Left ventricle myocardium superior (tissue), 1 donor: ENCODE data around the gene KCNJ14. TPM values are rescaled to one million over a fixed set of nuclear protein-coding genes. Genes with fewer than 3 reads are reported as not detected.

ENCODE experiments used
- ATAC-seq: fragments of 200-7000 bp; cut with Tn5 transposase; one replicate; pipeline ENCODE4 v1.9.1; 2020; ENCODE audit warnings: mild to moderate bottlenecking, moderate library complexity
- DNase-seq: peaks from one replicate; pipeline ENCODE4 v3.0.0-alpha.2; 2020
- intact Hi-C: fragments of 100-400 bp; cut with micrococcal nuclease; formaldehyde crosslinking; loops from one replicate; pipeline ENCODE4 v1.11.0; 2022
- total RNA-seq: library from RNA; stranded (reverse); fragmentation: NEBNext Ultra II Directional; extraction: Animal tissue kit (Norgen Biotek cat#: 25700); gene quantifications from one replicate; pipeline ENCODE4 v1.2.1, GENCODE V29; 2021
- donor health status: DM: no; HTN: yes; CAD: no; lungs with severe emphysema.

The KCNJ14 gene
- total RNA-seq, 1 donor from 2014 or later: 0.35 TPM

DNA sequence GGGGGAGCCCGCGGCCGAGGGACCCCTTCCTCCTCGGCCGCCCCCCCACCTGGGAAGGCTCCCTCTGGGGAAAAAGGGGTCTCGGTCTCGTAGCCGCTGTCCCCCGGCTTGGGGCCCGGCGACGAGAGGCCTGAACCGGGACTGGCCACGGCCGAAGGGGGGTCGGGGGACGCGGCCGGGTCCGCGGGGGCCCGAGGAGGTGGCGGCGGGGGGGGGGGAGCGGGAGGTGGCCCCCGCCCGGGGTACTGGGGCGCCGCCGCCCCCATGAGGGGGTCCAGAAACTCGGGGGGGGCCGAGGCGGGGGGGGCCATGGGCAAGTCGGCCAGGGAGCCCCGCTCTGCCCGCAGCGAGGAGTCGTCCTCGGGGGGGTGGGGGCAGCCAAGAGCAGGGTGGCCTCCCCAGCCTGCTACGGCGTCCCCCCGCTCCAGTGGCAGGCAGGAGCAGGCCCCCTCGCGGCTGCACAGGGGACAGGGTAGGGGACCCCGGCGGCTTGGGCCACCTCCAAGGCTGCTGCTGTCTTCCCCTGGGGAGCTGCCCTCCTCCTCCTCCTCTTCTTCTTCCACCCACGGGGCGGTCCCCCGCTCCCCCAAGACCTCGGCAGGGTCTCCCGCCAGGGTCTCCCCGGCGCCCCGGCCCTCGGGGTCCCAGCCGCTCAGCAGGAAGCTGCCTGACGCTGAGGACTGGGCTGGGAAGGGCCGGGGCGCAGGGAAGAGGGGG, 43.4 kb downstream of the KCNJ14 start:
- no peak for ATAC-seq
- intact Hi-C loops: no loop called here

DNA sequence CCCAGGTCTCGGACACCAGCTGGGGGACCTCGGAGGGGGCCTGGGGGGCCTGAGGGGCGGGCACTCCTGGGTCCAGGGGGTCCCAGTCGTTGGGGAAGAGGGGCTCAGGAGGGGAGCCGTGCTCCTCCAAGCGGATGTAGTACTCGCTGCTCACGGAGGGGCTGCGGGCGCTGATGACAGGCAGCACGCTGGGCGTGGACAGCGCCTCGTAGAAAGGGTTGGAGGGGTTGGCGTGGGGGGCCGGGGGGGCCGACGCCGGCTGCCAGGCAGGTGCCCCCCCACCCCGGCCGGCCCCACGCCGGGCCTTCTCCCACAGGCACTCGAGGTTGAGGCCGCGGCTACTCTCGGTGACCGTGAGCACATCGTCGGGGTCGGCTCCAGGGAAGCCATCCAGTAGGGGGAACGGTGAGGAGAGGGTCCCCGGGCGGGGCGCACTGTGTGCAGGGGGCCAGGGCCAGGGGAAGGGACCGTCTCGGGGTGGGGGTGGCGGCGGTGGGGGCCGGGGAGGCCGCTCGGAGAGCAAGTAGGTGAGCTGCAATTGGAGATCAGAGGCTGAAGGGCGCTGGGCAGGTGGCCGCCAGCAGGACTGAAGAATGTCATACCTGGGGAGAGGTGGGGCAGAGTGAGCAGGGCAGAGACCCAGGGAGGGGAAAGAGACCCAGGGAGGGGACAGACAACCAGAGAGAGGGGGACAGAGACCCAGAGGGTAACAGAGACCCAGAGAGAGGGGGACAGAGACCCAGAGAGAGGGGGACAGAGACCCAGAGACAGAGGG, 44.1 kb downstream of the KCNJ14 start:
- intact Hi-C loops: loop anchor here (10.0 kb wide), 1 partner anchor 85 kb away; no protein-coding TSS in a partner anchor
- DNase-seq: no peak
- ATAC-seq: no peak

More for the DNA sequence above, 43.4 kb downstream of the KCNJ14 start:
- no peak for DNase-seq

DNA sequence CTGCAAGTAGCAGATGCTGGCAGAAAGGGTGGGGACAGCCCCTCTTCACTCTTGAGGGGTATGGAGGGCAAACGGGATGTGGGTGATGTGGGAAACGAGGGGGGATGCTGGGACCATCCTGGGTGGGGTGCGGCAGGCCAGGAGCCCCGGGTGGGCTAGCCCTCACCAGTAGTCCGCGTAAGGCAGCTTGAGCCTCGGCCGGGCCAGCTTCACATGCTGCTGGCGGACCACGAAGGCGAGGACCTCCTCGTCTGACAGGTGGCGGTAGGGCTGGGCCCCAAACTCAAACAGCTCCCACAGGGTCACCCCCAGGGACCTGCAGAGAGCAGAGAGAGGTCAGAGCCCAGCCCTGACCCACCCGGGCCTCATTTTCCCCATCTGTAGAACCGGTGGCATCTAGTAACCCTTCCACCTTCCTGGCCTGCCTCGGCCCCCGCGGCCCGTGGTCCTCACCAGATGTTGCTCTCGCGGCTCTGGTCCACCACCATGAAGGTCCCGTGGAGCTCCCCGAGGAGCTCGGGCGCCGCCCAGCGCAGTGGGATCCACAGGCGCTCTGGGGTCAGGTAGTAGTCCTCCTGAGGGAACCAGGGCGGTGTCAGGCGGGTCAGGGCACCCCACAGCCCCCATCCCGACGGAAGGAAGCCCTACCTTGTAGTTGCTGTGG, 45.6 kb downstream of the KCNJ14 start:
- ATAC-seq (no peak), DNase-seq (no peak)
- intact Hi-C loops: loop anchor here (10.0 kb wide), 1 partner anchor 84 kb away; no protein-coding TSS in a partner anchor

DNA sequence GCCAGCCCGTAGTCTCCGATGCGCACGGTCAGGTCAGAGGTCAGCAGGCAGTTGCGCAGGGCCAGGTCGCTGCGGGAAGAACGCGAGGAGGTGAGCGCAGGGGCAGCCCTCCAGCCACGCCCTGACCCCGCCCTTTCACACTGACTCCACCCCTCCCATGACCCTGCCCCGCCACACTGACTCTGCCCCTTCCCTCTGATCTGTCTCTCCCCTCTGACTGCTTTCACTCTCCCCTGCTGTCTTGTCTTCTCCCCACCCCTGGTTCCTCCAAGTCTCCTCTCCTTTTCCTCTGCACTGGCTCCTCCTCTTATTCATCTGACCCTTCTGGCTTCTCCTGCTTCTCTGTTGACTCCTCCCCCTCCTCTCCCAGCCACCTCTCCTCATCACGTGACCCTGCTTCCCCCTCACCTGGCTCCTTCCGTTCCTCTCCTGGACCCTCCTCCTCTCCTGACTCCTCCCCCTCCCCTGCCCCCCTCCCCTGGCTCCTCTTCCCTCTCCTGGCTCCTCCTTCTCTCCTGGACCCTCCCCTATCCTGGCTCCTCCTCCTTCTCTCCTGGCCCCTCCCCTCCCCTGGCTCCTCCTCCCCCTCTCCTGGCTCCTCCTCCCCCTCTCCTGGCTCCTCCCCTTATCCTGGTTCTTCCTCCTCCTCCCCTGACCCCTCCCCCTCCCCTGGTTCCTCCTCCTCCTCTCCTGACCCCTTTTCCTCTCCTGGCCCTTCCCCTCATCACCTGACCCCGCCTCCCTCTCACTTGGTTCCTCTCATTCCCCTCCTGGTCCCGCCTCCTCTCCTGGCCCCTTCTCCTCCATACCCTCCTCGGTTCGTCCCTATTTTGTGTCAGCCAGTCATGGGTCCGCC, 46.3 kb downstream of the KCNJ14 start:
- ATAC-seq (peak; percentile 44), DNase-seq (peak; percentile 57)
- intact Hi-C loops: loop anchor here (10.0 kb wide), 1 partner anchor 83 kb away; no protein-coding TSS in a partner anchor

DNA sequence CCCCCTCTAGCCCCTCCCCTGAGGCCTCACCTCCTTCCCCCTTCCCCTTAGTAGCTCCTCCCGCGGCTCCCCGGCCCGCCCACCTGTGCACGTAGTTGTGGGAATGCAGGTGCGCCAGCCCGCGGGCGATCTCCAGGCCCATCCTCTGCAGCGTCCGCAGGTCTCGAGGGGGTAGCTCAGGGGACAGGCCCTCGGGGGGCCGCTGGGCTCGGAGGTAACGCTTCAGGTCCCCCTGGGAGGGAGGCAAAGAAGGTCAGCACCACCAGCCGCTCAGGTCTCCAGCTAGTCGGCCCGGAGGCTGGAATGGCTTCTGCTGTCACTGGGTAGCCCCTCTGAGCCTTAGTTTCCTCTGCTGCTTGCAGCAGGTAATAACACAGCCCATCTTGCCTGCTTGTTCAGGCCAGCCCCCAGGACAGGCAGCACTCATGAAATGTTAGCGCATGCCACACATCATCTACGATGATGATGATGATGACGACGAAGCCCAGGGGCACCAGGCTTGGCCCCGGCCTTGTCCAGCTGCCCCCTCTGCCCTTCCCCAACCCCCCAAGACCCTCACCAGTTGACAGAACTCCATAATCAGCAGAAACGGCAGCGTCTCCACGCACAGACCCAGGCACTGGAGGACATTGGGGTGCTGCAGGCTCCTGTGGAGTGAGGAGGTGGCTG, 47.1 kb downstream of the KCNJ14 start:
- DNase-seq (no peak), ATAC-seq (no peak)
- intact Hi-C loops: loop anchor here (10.0 kb wide), 1 partner anchor 82 kb away; no protein-coding TSS in a partner anchor

DNA sequence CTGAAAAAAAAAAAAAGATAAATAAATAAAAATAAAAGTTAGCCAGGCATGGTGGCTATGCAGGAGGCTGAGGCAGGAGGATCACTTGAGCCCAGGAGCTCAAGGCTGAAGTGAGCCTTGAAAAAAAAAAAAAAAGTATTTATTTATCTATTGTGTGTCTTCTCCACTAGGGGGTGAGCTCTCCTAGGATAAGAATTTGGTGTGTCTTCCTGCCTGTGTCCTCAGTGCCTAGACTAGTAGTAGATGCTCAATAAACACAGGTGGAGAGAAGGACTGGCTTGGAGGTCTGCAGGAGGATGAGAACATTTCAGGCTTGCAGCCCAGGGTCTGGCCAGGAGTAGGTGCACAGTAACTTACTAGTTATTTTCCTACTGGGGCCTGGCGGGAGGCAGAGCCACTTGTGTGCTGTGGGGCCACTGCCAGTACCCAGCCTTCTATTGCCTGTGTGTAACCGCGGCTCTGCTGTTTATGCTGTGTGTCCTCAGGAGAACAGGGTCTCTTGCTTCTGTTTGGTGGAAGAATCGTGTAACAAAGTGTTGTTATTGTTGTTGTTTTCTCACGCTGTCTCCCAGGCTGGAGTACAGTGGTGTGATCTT, 50.9 kb downstream of the KCNJ14 start:
- no peak for ATAC-seq
- intact Hi-C loops: loop anchor here (10.0 kb wide), 1 partner anchor 79 kb away; no protein-coding TSS in a partner anchor
- DNase-seq: no peak

DNA sequence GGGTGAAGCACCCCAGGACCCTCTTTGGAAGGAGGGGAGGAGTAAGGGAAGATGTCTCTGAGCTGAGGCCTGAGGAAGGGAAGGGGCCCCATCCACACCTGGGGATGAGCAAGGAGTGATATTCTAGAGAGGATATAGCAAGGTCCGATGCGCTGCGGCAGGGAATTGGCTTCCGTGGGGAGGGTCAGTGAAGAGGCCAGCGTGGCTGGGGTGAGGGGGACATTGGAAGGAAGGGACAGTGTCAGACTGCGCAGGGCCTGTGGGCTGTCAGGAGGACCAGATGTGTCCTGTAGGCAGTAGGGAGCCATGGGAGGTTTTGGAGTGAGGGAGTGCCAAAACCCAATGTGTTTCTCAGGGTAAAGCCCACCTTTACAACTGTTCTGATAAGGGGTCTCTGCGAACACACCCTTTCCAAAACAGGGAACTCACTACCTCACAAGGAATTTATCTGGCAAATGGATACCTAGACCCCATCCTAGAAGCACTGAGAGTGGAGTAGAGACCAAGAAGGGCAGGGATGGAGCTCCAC, 52.6 kb downstream of the KCNJ14 start:
- intact Hi-C loops: loop anchor here (10.0 kb wide), 1 partner anchor 77 kb away; no protein-coding TSS in a partner anchor

DNA sequence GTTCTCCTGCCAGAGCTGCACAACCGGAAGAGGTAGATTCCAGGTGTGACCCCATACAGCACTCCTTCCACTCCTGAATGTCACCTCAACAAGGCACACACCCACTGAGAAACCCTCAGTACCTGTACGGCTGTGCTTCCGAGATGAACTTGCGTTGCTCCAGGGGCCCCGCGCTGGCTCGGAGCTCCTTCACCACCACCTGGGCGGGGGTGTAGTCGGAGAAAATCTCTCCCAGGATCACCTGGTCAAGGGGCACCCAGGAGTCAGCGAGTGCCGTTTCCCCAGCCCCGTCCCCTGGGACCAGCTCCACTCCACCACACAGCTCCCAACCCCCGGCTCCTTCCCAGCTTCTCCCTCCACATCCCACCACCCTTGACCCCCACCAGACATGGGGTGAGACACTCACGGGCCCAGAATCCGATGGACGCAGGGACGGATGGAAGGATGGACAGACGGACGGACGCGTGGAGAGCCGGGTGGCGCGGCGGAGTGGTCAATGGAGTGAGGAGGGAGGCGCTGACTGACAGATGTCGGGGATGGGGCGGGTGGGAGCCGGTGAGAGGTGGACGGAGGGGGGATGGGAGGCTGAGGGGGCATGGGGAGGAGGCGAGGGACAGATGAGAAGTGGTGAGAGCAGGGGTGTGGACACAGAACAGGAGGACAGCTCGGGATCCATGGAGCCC, 53.5 kb downstream of the KCNJ14 start:
- DNase-seq (no peak), ATAC-seq (no peak)
- intact Hi-C loops: loop anchor here (10.0 kb wide), 1 partner anchor 76 kb away; no protein-coding TSS in a partner anchor

More for the DNA sequence above, 52.6 kb downstream of the KCNJ14 start:
- no peak for ATAC-seq
- no peak for DNase-seq

DNA sequence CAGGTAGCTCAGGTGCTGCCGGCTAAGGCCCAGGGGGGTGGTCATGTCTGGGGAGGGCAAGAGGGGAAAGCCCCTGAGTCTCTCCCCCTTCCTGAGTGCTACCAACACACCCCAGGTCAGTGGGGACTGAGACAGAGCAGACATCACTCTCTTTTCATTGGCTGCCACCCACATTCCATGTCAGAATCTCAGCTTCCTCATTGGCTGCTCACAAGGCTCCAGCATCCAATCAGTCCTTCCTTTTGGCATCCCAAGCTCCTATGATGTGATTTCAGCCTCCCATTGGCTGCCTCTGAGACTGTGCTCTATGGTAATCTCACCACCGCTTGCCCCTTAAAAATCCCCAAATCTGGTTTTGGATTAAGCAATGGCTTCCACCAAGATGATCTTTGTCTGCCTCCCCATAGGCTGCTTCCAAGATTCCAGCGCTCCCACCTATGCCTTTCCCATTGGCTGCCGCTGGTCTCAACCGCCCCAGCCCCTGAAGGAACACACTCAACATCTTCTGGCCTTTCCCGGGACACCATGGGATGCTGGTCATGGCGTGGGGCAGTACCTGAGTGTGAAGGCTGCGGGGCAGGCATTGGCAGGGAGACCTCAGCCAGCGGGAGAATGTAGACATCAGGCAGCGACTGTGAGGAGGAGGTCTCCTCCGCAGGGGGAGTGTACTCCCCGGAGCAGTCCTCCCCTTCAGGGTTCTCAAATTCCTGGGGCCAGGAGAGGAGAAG, 54.3 kb downstream of the KCNJ14 start:
- ATAC-seq: no peak
- intact Hi-C loops: loop anchor here (10.0 kb wide), 1 partner anchor 75 kb away; no protein-coding TSS in a partner anchor
- no peak for DNase-seq

DNA sequence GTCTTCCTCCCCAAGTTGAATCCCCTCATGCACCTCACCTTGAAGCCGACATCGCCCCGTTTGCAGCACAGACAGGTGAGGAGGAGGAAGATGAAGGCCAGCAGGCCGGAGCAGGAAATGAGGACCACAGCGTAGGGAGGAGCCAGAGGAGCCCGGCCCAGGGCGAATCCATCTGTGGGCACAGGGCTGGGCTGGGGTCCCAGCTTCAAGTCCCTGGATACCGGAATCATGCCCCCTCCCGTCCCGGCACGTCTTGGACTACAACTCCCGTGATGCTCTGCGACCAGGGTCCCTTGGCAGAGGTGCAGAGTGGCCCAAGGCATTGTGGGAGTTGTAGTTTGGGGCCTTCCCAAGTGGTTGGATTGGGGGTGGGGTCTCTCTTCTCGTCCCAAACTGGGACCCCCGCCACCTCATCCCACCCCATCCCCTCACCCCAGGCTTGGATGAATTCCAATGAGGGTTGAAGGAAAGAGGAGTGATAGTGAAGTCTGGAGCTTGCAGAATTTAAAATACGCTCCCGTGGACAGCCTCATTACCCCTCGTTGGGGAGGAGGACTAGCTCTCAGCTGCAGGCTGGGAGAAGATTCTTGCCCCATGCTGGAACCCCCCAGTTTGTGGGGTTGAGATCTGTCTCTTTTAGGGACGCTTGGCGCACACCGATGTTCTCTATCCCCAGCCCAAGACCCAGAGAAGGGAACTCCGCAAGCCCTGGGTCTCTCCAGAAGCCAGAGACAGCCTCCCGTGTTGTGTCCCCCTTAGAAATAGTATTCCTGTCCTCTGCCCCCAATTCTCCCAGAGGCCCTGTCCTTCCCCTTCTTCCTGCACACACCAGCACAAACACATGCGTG, 55.3 kb downstream of the KCNJ14 start:
- ATAC-seq (peak; percentile 75), DNase-seq (peak; percentile 73)
- intact Hi-C loops: no loop called here

DNA sequence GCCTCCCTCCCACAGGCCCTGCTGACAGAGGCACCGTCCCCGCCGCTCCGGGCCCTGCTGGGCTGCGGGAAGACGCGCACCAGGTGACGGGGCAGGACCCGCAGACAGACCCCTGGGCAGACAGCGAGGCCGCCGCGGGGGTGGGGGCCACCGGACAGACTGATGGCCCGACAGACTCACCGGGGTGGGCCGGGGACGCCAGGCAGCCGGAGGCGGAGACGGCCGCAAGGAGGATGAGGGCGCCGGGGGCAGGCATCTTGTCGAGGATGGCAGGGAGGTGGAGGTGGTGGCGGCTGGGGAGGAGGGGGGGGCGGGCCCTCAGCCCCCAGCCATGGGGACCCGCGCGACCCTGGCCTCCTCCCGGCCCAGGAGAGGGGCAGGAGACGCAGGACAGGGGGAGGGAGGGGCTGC, 56.0 kb downstream of the KCNJ14 start:
- DNase-seq (no peak), ATAC-seq (no peak)
- intact Hi-C loops: no loop called here

DNA sequence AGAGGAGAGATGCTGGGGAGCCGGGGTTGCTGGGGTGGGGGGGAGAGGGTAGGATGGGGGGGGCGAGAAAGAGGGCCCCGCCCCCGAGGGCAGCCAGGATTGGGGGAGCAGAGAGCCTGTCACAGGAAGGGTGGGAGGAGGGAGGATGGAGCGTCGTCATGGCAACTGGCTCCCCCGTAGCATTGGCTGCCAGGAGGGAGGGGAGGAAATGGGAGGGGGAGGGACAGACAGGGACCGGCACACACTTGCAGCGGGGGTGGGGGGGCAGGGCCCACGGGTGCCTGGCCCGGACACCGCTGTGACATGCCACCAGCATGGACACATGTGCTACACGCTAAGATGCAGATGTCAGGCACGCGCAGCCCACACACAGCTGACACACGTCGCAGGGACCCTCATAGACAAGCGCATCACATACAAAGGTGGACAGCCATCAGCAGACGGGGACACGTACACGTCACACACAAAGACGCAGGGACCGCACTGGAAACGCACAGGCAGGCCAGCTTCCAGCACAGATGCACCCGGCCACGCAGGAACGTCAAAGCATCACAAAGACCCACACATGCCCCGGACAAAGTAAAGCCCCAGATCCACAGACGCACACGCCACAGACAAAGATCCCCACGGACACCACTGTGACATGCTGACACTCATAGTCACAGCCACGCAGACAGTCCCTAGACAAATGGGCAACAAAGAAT, 56.6 kb downstream of the KCNJ14 start, which contains the start of gene LMTK3:
LMTK3 (minus strand) TSS at position 36 of the 704 bp plus-strand sequence. CDS start 259 bp downstream, outside the sequence.
- ATAC-seq (no peak), DNase-seq (no peak)
- intact Hi-C loops: no loop called here

DNA sequence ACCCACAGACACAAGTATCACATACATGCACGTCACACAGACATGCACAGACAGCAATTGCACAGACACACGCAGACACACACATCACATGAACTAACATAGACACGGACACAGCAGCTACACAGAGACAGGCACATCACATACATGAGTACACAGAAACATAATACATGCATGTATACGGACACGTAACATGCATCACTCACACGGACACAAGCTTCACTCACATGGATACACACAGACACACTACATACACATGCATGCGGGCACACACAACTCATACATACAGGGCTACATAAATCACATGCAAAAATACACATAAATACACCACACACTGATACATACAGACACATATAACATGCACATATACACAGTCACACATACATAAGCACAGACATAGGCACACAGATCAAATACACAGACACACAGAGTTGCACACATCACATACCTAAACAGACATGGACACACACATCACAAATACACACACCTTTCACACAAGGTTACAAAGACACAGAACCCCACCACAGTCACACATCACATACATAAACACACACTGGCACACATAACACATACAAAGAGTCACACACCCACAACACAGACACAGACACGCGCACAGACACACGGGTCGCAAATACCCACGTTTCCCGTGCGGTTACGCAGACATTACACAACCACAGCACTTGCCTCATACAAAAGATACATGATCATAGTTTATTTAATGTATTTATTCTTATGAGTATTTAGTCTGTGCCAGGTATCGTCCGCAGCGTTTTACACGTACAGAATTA, 57.3 kb downstream of the KCNJ14 start:
- intact Hi-C loops: no loop called here
- DNase-seq (no peak), ATAC-seq (no peak)
